IPS-NIHi11 (cell line): ENCODE results near the gene UGT3A1.

Experiments used
- DNase-seq: peaks from one replicate; pipeline ENCODE4 v3.0.0; 2012; ENCODE audit warnings: mixed read lengths, low spot score

UGT3A1 gene

GRCh38 chr5:35908814-35909213 lies 82.4 kb downstream of the UGT3A1 start:
- DNase-seq = no peak

GRCh38 chr5:35908228-35908627 lies 83.0 kb downstream of the UGT3A1 start:
- peak; percentile 26 for DNase-seq

- DNase-seq = no peak
Observed at GRCh38 chr5:35904443-35905132, 86.6 kb downstream of the UGT3A1 start.

GRCh38 chr5:35903631-35904203 lies 87.5 kb downstream of the UGT3A1 start:
- no peak for DNase-seq

GRCh38 chr5:35902046-35902672 lies 89.0 kb downstream of the UGT3A1 start:
- DNase-seq = no peak
